GM19023 (cell line): ENCODE measurements around the gene MAZ.
"Not testable (repeated sequence)": the region's sequence is repeated elsewhere in the genome, so short reads cannot be mapped to it uniquely, and the experiment has no call there.

ENCODE experiments used
- ATAC-seq: cut with Tn5 transposase; IDR thresholded peaks from one replicate; pipeline ENCODE4 v1.9.1; 2021; ENCODE audit warnings: mild to moderate bottlenecking, moderate library complexity; ENCODE audit not compliant: unreplicated experiment

Gene MAZ

GRCh38 chr16:29806099-29806579 lies at the start of gene MAZ:
TSS of gene MAZ (plus strand) at chr16:29806529. CDS start at chr16:29806702, 173 bp downstream.
- ATAC-seq, result no peak

- ATAC-seq, result no peak
Measured at GRCh38 chr16:29756654-29757053, 49.7 kb upstream of the MAZ start.

GRCh38 chr16:29757086-29757485 lies 49.2 kb upstream of the MAZ start:
- not testable (repeated sequence) for ATAC-seq

- ATAC-seq, result no peak
Measured at GRCh38 chr16:29757950-29758466, 48.3 kb upstream of the MAZ start.

GRCh38 chr16:29760567-29761279 lies 45.6 kb upstream of the MAZ start:
- no peak for ATAC-seq

- not testable (repeated sequence) for ATAC-seq
Measured at GRCh38 chr16:29761280-29761651, 45.1 kb upstream of the MAZ start.

- no peak for ATAC-seq
Measured at GRCh38 chr16:29761882-29762281, 44.4 kb upstream of the MAZ start.

- ATAC-seq, result no peak
Measured at GRCh38 chr16:29763326-29763725, 43.0 kb upstream of the MAZ start.

- no peak for ATAC-seq
Measured at GRCh38 chr16:29765167-29766032, 40.9 kb upstream of the MAZ start.

GRCh38 chr16:29766571-29766970 lies 39.8 kb upstream of the MAZ start:
- no peak for ATAC-seq

- no peak for ATAC-seq
Measured at GRCh38 chr16:29767062-29767461, 39.3 kb upstream of the MAZ start.

GRCh38 chr16:29769507-29769906 lies 36.8 kb upstream of the MAZ start:
- ATAC-seq, result no peak

- no peak for ATAC-seq
Measured at GRCh38 chr16:29770250-29770929, 35.9 kb upstream of the MAZ start.

- not testable (repeated sequence) for ATAC-seq
Measured at GRCh38 chr16:29772330-29772729, 34.0 kb upstream of the MAZ start.

GRCh38 chr16:29774730-29775129 lies 31.6 kb upstream of the MAZ start:
- ATAC-seq, result no peak

- no peak for ATAC-seq
Measured at GRCh38 chr16:29775742-29776408, 30.5 kb upstream of the MAZ start.

GRCh38 chr16:29777576-29778350 lies 28.6 kb upstream of the MAZ start, which contains the start of gene ZG16:
TSS of gene ZG16 (plus strand) at chr16:29778256. CDS start at chr16:29779267, 1,011 bp downstream.
- no peak for ATAC-seq

GRCh38 chr16:29779474-29779873 lies 26.9 kb upstream of the MAZ start:
- no peak for ATAC-seq

- ATAC-seq, result not testable (repeated sequence)
Measured at GRCh38 chr16:29783094-29783953, 23.0 kb upstream of the MAZ start.
